Common myeloid progenitor, CD34-positive (primary cell): ENCODE data around the gene LPP.

ENCODE experiments used
- CTCF ChIA-PET: fragments of 350-600 bp; sonication (Branson Sonifier 250); formaldehyde crosslinking; loops from one replicate; lab custom pipeline; 2021; ENCODE audit warnings: antibody characterized with exemption; lab: Charles Lee
- POLR2A ChIA-PET: fragments of 350-600 bp; sonication (Branson Sonifier 250); formaldehyde crosslinking; loops from one replicate; lab custom pipeline; 2021; ENCODE audit warnings: antibody characterized with exemption; lab: Charles Lee
- DNase-seq, 3 donors: peaks; one replicate each; pipeline versions ENCODE4 v3.0.0 to v3.0.0-alpha.2; 2013
- H3K27ac ChIP-seq, 2 experiments: 1 replicate in 1 of 2; 2 replicates in 1 of 2; pipeline ENCODE4 v1.7.0; 2013; ENCODE audit warnings: inconsistent platforms in 2 of 2, low read length in 2 of 2, mild to moderate bottlenecking in 2 of 2, low read depth in 1 of 2, moderate library complexity in 1 of 2; ENCODE audit not compliant: severe bottlenecking in 2 of 2, insufficient read depth in 1 of 2, poor library complexity in 1 of 2
- H3K27me3 ChIP-seq, 5 experiments: replicated peaks in 2 of 5; 1 replicate in 3 of 5; 2 replicates in 2 of 5; pipeline versions ENCODE4 v1.6.1 to v1.7.0; 2013; ENCODE audit warnings: low read length in 4 of 5, mild to moderate bottlenecking in 2 of 5, moderate library complexity in 2 of 5, inconsistent platforms in 1 of 5; ENCODE audit not compliant: insufficient read depth in 5 of 5, control insufficient read depth in 4 of 5
- H3K36me3 ChIP-seq, 4 experiments: 1 replicate in 2 of 4; 2 replicates in 2 of 4; pipeline versions ENCODE4 v1.6.1 to v1.7.0; 2013; ENCODE audit warnings: low read length in 3 of 4, control low read depth in 1 of 4, mild to moderate bottlenecking in 1 of 4; ENCODE audit not compliant: control insufficient read depth in 4 of 4, insufficient read depth in 4 of 4
- H3K4me1 ChIP-seq, 4 experiments: 1 replicate in 3 of 4; 2 replicates in 1 of 4; pipeline versions ENCODE4 v1.6.1 to v1.7.1; 2013; ENCODE audit warnings: low read length in 3 of 4, mild to moderate bottlenecking in 3 of 4, control low read depth in 1 of 4, inconsistent platforms in 1 of 4, moderate library complexity in 1 of 4; ENCODE audit not compliant: control insufficient read depth in 4 of 4, insufficient read depth in 4 of 4; ENCODE audit errors: control extremely low read depth in 1 of 4
- H3K4me3 ChIP-seq, 7 experiments: 1 replicate in 4 of 7; 2 replicates in 3 of 7; pipeline versions ENCODE4 v1.5.1 to v1.7.0; 2013; ENCODE audit warnings: mild to moderate bottlenecking in 7 of 7, low read length in 6 of 7, moderate library complexity in 6 of 7, inconsistent platforms in 2 of 7, low read depth in 2 of 7, control low read depth in 1 of 7; ENCODE audit not compliant: insufficient read depth in 4 of 7, control insufficient read depth in 1 of 7; ENCODE audit errors: extremely low read depth in 1 of 7
- H3K9me3 ChIP-seq, 5 experiments: 1 replicate in 4 of 5; 2 replicates in 1 of 5; pipeline versions ENCODE4 v1.6.1 to v1.7.1; 2013; ENCODE audit warnings: low read length in 4 of 5, mild to moderate bottlenecking in 2 of 5, inconsistent platforms in 1 of 5, low read depth in 1 of 5, moderate library complexity in 1 of 5; ENCODE audit not compliant: control insufficient read depth in 4 of 5, insufficient read depth in 2 of 5; ENCODE audit errors: control extremely low read depth in 1 of 5
- WGBS: methylation state at CpG from one replicate; pipeline ENCODE4 v1.1.5; 2013; ENCODE audit not compliant: insufficient coverage; 5-methylcytosine and 5-hydroxymethylcytosine counted together

The LPP gene

GRCh38 chr3:188282871-188283270 is 128.9 kb downstream of the LPP start:
- DNase-seq = no peak
- Histone ChIP-seq H3K27me3 (no peaks in the 10 kb centered on the region), H3K27ac (no peak overlapping the region), H3K36me3 (no peaks in the 10 kb centered on the region), H3K4me3 (no peak overlapping the region), H3K9me3 (no peaks in the 10 kb centered on the region), H3K4me1 (no peaks in the 10 kb centered on the region)
- CTCF ChIA-PET = interaction anchor here (1.2 kb wide), 1 partner anchor 544 kb away, joined by 3 read pairs; no protein-coding TSS in a partner anchor
- POLR2A ChIA-PET = interaction anchor here (0.6 kb wide), 1 partner anchor 20 kb away, joined by 10 read pairs; no protein-coding TSS in a partner anchor

- H3K9me3 ChIP-seq = no peaks in the 10 kb centered on the region
- POLR2A ChIA-PET = interaction anchor here (0.6 kb wide), 1 partner anchor 20 kb away, joined by 10 read pairs; no protein-coding TSS in a partner anchor
- H3K27me3 ChIP-seq = no peaks in the 10 kb centered on the region
- WGBS = 100% methylated on average over 4 of the region's 4 CpGs
- no peaks in the 10 kb centered on the region for H3K36me3 ChIP-seq
- no peak for DNase-seq
- H3K4me1 ChIP-seq = no peaks in the 10 kb centered on the region
- no peak overlapping the region for H3K27ac ChIP-seq
- H3K4me3 ChIP-seq = no peak overlapping the region
- CTCF ChIA-PET = interaction anchor here (1.2 kb wide), 1 partner anchor 544 kb away, joined by 3 read pairs; no protein-coding TSS in a partner anchor
Observed at GRCh38 chr3:188283347-188283746, 129.4 kb downstream of the LPP start.

- DNase-seq = no peak
- POLR2A ChIA-PET = no interaction called here
- H3K4me1 ChIP-seq = no peaks in the 10 kb centered on the region
- H3K27me3 ChIP-seq = no peaks in the 10 kb centered on the region
- no peak overlapping the region for H3K4me3 ChIP-seq
- CTCF ChIA-PET = interaction anchor here (0.6 to 1.2 kb wide), 2 partner anchors 10 to 55 kb away, joined by 3 to 4 read pairs; no protein-coding TSS in a partner anchor
- no peaks in the 10 kb centered on the region for H3K36me3 ChIP-seq
- no peaks in the 10 kb centered on the region for H3K9me3 ChIP-seq
- WGBS = 97% methylated on average over 8 of the region's 9 CpGs
- H3K27ac ChIP-seq = no peak overlapping the region
Observed at GRCh38 chr3:188284455-188285212, 130.7 kb downstream of the LPP start.

GRCh38 chr3:188286087-188286513 is 132.1 kb downstream of the LPP start:
- no peak overlapping the region for H3K4me3 ChIP-seq
- POLR2A ChIA-PET = no interaction called here
- H3K9me3 ChIP-seq = no peaks in the 10 kb centered on the region
- peaks cover 0 to 2% (median under 1%) of the 10 kb centered on the region in 4 experiments for H3K36me3 ChIP-seq
- CTCF ChIA-PET = interaction anchor here (1.0 kb wide), 1 partner anchor 9 kb away, joined by 3 read pairs; no protein-coding TSS in a partner anchor
- WGBS = 100% methylated on average over 2 of the region's 3 CpGs
- H3K4me1 ChIP-seq = no peaks in the 10 kb centered on the region
- no peak overlapping the region for H3K27ac ChIP-seq
- DNase-seq = peak in 1 of 3 donors; percentile 5
- H3K27me3 ChIP-seq = no peaks in the 10 kb centered on the region

- ChIA-PET CTCF (no interaction called here), POLR2A (no interaction called here)
- H3K9me3 ChIP-seq = no peaks in the 10 kb centered on the region
- no peaks in the 10 kb centered on the region for H3K27me3 ChIP-seq
- H3K4me1 ChIP-seq = no peaks in the 10 kb centered on the region
- H3K27ac ChIP-seq = no peak overlapping the region
- WGBS = 95% methylated on average over 2 of the region's 4 CpGs
- peaks cover 0 to 2% (median under 1%) of the 10 kb centered on the region in 4 experiments for H3K36me3 ChIP-seq
- H3K4me3 ChIP-seq = no peak overlapping the region
- DNase-seq = no peak
Observed at GRCh38 chr3:188287339-188287738, 133.4 kb downstream of the LPP start.

GRCh38 chr3:188287762-188288505 is 134.0 kb downstream of the LPP start:
- Histone ChIP-seq H3K27ac (no peak overlapping the region), H3K4me3 (no peak overlapping the region), H3K27me3 (no peaks in the 10 kb centered on the region), H3K36me3 (peaks cover 0 to 2% (median under 1%) of the 10 kb centered on the region in 4 experiments), H3K9me3 (no peaks in the 10 kb centered on the region), H3K4me1 (no peaks in the 10 kb centered on the region)
- WGBS = 97% methylated on average over 5 of the region's 6 CpGs
- POLR2A ChIA-PET = no interaction called here
- CTCF ChIA-PET = no interaction called here
- no peak for DNase-seq

- WGBS = no CpG with 5 or more reads among the region's 1 CpG
- Histone ChIP-seq H3K4me3 (no peak overlapping the region), H3K36me3 (peaks cover 0 to 2% (median under 1%) of the 10 kb centered on the region in 4 experiments), H3K27me3 (no peaks in the 10 kb centered on the region), H3K27ac (no peak overlapping the region), H3K9me3 (no peaks in the 10 kb centered on the region), H3K4me1 (peaks cover 0 to 3% (median 0%) of the 10 kb centered on the region in 4 experiments)
- ChIA-PET CTCF (no interaction called here), POLR2A (no interaction called here)
- no peak for DNase-seq
Observed at GRCh38 chr3:188292251-188292650, 138.3 kb downstream of the LPP start.
